Endodermal cell (in vitro differentiated cells): ENCODE results near the gene OTOR. TPM values are rescaled to one million over a fixed set of nuclear protein-coding genes. Genes with fewer than 3 reads are reported as not detected.

ENCODE experiments used
- DNase-seq: peaks from one replicate; pipeline ENCODE4 v3.0.0-alpha.2; 2017
- H3K27ac ChIP-seq: 2 replicates; pipeline ENCODE4 v1.5.1; 2013; ENCODE audit warnings: mild to moderate bottlenecking, low read depth, low read length, moderate library complexity
- H3K27me3 ChIP-seq: 2 replicates; pipeline ENCODE4 v1.6.1; 2013; ENCODE audit warnings: mild to moderate bottlenecking, low read length, moderate library complexity; ENCODE audit not compliant: insufficient read depth, control insufficient read depth, poor library complexity, severe bottlenecking
- H3K36me3 ChIP-seq: 2 replicates; pipeline ENCODE4 v1.7.0; 2013; ENCODE audit warnings: mild to moderate bottlenecking, low read length, moderate library complexity; ENCODE audit not compliant: control insufficient read depth, insufficient read depth
- H3K4me1 ChIP-seq: one replicate; pipeline ENCODE4 v1.7.0; 2013; ENCODE audit warnings: low read length; ENCODE audit not compliant: control insufficient read depth, insufficient read depth
- H3K4me3 ChIP-seq: 2 replicates; pipeline ENCODE4 v1.5.1; 2013; ENCODE audit warnings: mild to moderate bottlenecking, low read length, moderate library complexity
- H3K9ac ChIP-seq: 2 replicates; pipeline ENCODE4 v1.6.1; 2013; ENCODE audit warnings: mild to moderate bottlenecking, low read length, moderate library complexity; ENCODE audit not compliant: poor library complexity, severe bottlenecking; ENCODE audit errors: extremely low read depth
- H3K9me3 ChIP-seq: 2 replicates; pipeline ENCODE4 v1.6.1; 2013; ENCODE audit warnings: mild to moderate bottlenecking, low read length, moderate library complexity; ENCODE audit not compliant: control insufficient read depth
- H3K27ac Mint-ChIP-seq: 2 replicates; pipeline ENCODE4 v1.8.0; 2020; ENCODE audit warnings: mixed read lengths
- H3K27me3 Mint-ChIP-seq: 2 replicates; pipeline ENCODE4 v1.8.0; 2021; ENCODE audit warnings: mild to moderate bottlenecking, mixed read lengths; ENCODE audit not compliant: insufficient read depth
- H3K36me3 Mint-ChIP-seq: 2 replicates; pipeline ENCODE4 v1.8.0; 2020; ENCODE audit warnings: low read depth, mixed read lengths
- H3K4me1 Mint-ChIP-seq: 2 replicates; pipeline ENCODE4 v1.8.0; 2020; ENCODE audit warnings: mixed read lengths
- H3K4me3 Mint-ChIP-seq: 2 replicates; pipeline ENCODE4 v1.8.0; 2020; ENCODE audit warnings: mild to moderate bottlenecking, moderate library complexity, mixed read lengths
- H3K9me3 Mint-ChIP-seq: 2 replicates; pipeline ENCODE4 v1.8.0; 2020; ENCODE audit warnings: mild to moderate bottlenecking, mixed read lengths
- WGBS, 2 experiments: methylation state at CpG; one replicate each; pipeline versions ENCODE4 v1.1.5 to v1.1.7; 2013; ENCODE audit warnings: missing lambda C conversion rate in 2 of 2, mixed read lengths in 1 of 2; ENCODE audit not compliant: insufficient coverage in 1 of 2, insufficient read length in 1 of 2; 5-methylcytosine and 5-hydroxymethylcytosine counted together
- total RNA-seq, 2 donors: library from RNA; stranded (reverse); fragmentation: NEBNext Ultra II Directional in 1 of 2; extraction: Animal tissue kit (Norgen Biotek cat#: 25700) in 1 of 2; gene quantifications; 2 replicates in 1 of 2; 3 replicates in 1 of 2; pipeline ENCODE4 v1.2.1, GENCODE V29; 2021
- TF ChIP-seq, protein P1 (sequence below): fragments of 200-600 bp; sonication (generic); conservative IDR thresholded peaks from 2 replicates; pipeline ENCODE4 v1.5.0; 2021; ENCODE audit warnings: antibody characterized with exemption, mild to moderate bottlenecking

The OTOR gene
- total RNA-seq, 2 donors from 2014 or later: not detected

DNA sequence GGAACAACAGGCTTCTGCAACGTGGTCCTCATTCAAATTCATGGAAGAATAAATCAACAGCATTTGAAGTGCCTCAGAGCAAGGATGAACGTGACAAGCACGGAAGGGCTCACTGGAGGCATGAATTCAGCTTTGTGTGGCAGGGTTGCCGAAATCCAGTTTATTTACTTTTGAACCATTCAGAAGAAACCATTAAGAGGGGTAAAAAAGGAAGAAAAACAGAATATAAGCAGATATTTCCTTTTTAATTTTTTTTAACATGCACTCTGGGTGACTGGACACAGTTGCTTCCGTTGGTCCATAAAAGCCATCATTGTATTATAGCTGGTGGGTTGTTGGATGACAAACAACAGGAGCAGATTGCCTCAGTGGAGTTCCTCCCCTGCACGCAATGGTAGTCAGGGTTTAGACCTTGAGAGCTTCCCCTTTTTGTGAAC lies 35.6 kb upstream of the OTOR start:
- DNase-seq: no peak
- Mint-ChIP-seq H3K27ac (no peak overlapping the region), H3K4me1 (no peaks in the 10 kb centered on the region), H3K36me3 (no peaks in the 10 kb centered on the region), H3K9me3 (peaks cover 2% of the 10 kb centered on the region), H3K4me3 (no peak overlapping the region), H3K27me3 (no peaks in the 10 kb centered on the region)
- Histone ChIP-seq H3K4me1 (no peaks in the 10 kb centered on the region), H3K27me3 (no peaks in the 10 kb centered on the region), H3K9ac (no peak overlapping the region), H3K27ac (no peak overlapping the region), H3K36me3 (no peaks in the 10 kb centered on the region), H3K9me3 (no peaks in the 10 kb centered on the region), H3K4me3 (no peak overlapping the region)
- TF ChIP-seq, protein P1, sequence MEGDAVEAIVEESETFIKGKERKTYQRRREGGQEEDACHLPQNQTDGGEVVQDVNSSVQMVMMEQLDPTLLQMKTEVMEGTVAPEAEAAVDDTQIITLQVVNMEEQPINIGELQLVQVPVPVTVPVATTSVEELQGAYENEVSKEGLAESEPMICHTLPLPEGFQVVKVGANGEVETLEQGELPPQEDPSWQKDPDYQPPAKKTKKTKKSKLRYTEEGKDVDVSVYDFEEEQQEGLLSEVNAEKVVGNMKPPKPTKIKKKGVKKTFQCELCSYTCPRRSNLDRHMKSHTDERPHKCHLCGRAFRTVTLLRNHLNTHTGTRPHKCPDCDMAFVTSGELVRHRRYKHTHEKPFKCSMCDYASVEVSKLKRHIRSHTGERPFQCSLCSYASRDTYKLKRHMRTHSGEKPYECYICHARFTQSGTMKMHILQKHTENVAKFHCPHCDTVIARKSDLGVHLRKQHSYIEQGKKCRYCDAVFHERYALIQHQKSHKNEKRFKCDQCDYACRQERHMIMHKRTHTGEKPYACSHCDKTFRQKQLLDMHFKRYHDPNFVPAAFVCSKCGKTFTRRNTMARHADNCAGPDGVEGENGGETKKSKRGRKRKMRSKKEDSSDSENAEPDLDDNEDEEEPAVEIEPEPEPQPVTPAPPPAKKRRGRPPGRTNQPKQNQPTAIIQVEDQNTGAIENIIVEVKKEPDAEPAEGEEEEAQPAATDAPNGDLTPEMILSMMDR: no peak
- WGBS, 2 experiments: 83 to 90% methylated on average over 4 to 6 of the region's 6 CpGs

DNA sequence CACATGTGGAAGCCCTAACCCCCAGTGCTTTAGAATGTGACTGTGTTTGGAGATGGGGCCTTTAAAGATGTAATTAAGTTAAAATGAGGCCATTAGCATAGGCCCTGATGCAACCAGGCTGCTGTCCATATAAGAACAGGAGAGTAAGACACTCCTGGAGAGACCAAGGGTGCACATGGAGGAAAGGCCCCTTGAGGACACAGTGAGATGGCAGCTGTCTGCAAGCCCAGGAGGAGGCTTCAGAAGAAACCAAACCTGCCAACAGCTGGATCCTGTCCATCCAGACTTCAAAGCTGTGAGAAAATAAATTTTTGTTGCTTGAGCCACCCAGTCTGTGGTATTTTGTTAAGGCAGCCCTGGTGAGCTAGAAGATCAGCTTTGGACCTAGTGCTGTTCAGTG lies 35.1 kb upstream of the OTOR start:
- no peaks in the 10 kb centered on the region for H3K4me1 ChIP-seq
- Mint-ChIP-seq H3K9me3 (no peaks in the 10 kb centered on the region), H3K27ac (no peak overlapping the region), H3K4me1 (no peaks in the 10 kb centered on the region), H3K4me3 (no peak overlapping the region), H3K27me3 (no peaks in the 10 kb centered on the region), H3K36me3 (no peaks in the 10 kb centered on the region)
- no peaks in the 10 kb centered on the region for H3K9me3 ChIP-seq
- H3K4me3 ChIP-seq: no peak overlapping the region
- DNase-seq: no peak
- TF ChIP-seq, protein P1: no peak
- no peaks in the 10 kb centered on the region for H3K27me3 ChIP-seq
- no peak overlapping the region for H3K9ac ChIP-seq
- H3K27ac ChIP-seq: no peak overlapping the region
- H3K36me3 ChIP-seq: no peaks in the 10 kb centered on the region

GRCh38 chr20:16714242-16714641 lies 33.9 kb upstream of the OTOR start:
- Histone ChIP-seq H3K36me3 (no peaks in the 10 kb centered on the region), H3K27ac (no peak overlapping the region), H3K27me3 (no peaks in the 10 kb centered on the region), H3K9me3 (no peaks in the 10 kb centered on the region), H3K9ac (no peak overlapping the region), H3K4me3 (no peak overlapping the region), H3K4me1 (no peaks in the 10 kb centered on the region)
- no peaks in the 10 kb centered on the region for H3K36me3 Mint-ChIP-seq
- no peak for DNase-seq
- no peak overlapping the region for H3K4me3 Mint-ChIP-seq
- no peak overlapping the region for H3K27ac Mint-ChIP-seq
- no peaks in the 10 kb centered on the region for H3K4me1 Mint-ChIP-seq
- no peaks in the 10 kb centered on the region for H3K9me3 Mint-ChIP-seq
- WGBS, 2 experiments: 85 to 93% methylated on average over 2 to 5 of the region's 5 CpGs
- no peaks in the 10 kb centered on the region for H3K27me3 Mint-ChIP-seq
- TF ChIP-seq, protein P1: no peak
